ENCODE results near the gene GRM7.

The GRM7 gene

GRCh38 chr3:7263347-7264195 is 402.7 kb downstream of the GRM7 start:
- Histone ChIP-seq H3K27me3 (replicated peaks; ENCODE audit: insufficient read depth, low read length) (no peaks in the 10 kb centered on the region), H3F3A (ENCODE audit: insufficient read depth, low read length) (no peaks in the 10 kb centered on the region), H3K4me2 (ENCODE audit: low read depth, low read length) (no peak overlapping the region), H3K9me2 (replicated peaks; ENCODE audit: insufficient read depth, low read length) (no peaks in the 10 kb centered on the region), H4K20me1 (ENCODE audit: insufficient read depth, low read length) (no peaks in the 10 kb centered on the region), H3K9me3 (replicated peaks; ENCODE audit: insufficient read depth, low read length) (no peaks in the 10 kb centered on the region), H2AFZ (ENCODE audit: low read length) (no peak overlapping the region), H3K9ac (ENCODE audit: low read length) (no peak overlapping the region), H3K79me2 (ENCODE audit: low read length) (no peaks in the 10 kb centered on the region), H3K27ac (ENCODE audit: low read length) (no peak overlapping the region), H3K36me3 (replicated peaks; ENCODE audit: insufficient read depth, low read length) (no peaks in the 10 kb centered on the region), H3K4me1 (ENCODE audit: low read length) (no peaks in the 10 kb centered on the region), H3K4me3 (ENCODE audit: low read length) (no peak overlapping the region)
- DNase-seq, result no peak
- TF ChIP-seq EZH2 (optimal IDR thresholded peaks at IDR 0.05; ENCODE audit: low read depth, low read length) (no peak), EZH2phosphoT487 (IDR thresholded peaks at IDR 0.05; ENCODE audit: low read length) (no peak)
- TF ChIP-seq, protein P1, sequence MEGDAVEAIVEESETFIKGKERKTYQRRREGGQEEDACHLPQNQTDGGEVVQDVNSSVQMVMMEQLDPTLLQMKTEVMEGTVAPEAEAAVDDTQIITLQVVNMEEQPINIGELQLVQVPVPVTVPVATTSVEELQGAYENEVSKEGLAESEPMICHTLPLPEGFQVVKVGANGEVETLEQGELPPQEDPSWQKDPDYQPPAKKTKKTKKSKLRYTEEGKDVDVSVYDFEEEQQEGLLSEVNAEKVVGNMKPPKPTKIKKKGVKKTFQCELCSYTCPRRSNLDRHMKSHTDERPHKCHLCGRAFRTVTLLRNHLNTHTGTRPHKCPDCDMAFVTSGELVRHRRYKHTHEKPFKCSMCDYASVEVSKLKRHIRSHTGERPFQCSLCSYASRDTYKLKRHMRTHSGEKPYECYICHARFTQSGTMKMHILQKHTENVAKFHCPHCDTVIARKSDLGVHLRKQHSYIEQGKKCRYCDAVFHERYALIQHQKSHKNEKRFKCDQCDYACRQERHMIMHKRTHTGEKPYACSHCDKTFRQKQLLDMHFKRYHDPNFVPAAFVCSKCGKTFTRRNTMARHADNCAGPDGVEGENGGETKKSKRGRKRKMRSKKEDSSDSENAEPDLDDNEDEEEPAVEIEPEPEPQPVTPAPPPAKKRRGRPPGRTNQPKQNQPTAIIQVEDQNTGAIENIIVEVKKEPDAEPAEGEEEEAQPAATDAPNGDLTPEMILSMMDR (IDR thresholded peaks at IDR 0.05; ENCODE audit: low read length), result no peak

- H3K4me2 ChIP-seq (ENCODE audit: low read depth, low read length), result no peak overlapping the region
- H3F3A ChIP-seq (ENCODE audit: insufficient read depth, low read length), result no peaks in the 10 kb centered on the region
- no peaks in the 10 kb centered on the region for H3K79me2 ChIP-seq (ENCODE audit: low read length)
- no peaks in the 10 kb centered on the region for H3K9me2 ChIP-seq (replicated peaks; ENCODE audit: insufficient read depth, low read length)
- DNase-seq, result no peak
- no peak overlapping the region for H2AFZ ChIP-seq (ENCODE audit: low read length)
- H3K27ac ChIP-seq (ENCODE audit: low read length), result no peak overlapping the region
- H4K20me1 ChIP-seq (ENCODE audit: insufficient read depth, low read length), result no peaks in the 10 kb centered on the region
- H3K9ac ChIP-seq (ENCODE audit: low read length), result no peak overlapping the region
- no peaks in the 10 kb centered on the region for H3K4me1 ChIP-seq (ENCODE audit: low read length)
- no peak for TF ChIP-seq EZH2phosphoT487 (IDR thresholded peaks at IDR 0.05; ENCODE audit: low read length)
- TF ChIP-seq, protein P1 (IDR thresholded peaks at IDR 0.05; ENCODE audit: low read length), result no peak
- H3K4me3 ChIP-seq (ENCODE audit: low read length), result no peak overlapping the region
- no peaks in the 10 kb centered on the region for H3K27me3 ChIP-seq (replicated peaks; ENCODE audit: insufficient read depth, low read length)
- no peaks in the 10 kb centered on the region for H3K36me3 ChIP-seq (replicated peaks; ENCODE audit: insufficient read depth, low read length)
- H3K9me3 ChIP-seq (replicated peaks; ENCODE audit: insufficient read depth, low read length), result no peaks in the 10 kb centered on the region
Measured at GRCh38 chr3:7264196-7264526, 403.2 kb downstream of the GRM7 start.

GRCh38 chr3:7265736-7266135 is 404.8 kb downstream of the GRM7 start:
- no peak overlapping the region for H3K4me2 ChIP-seq (ENCODE audit: low read depth, low read length)
- TF ChIP-seq EZH2 (optimal IDR thresholded peaks at IDR 0.05; ENCODE audit: low read depth, low read length), result no peak
- no peak for TF ChIP-seq EZH2phosphoT487 (IDR thresholded peaks at IDR 0.05; ENCODE audit: low read length)
- TF ChIP-seq, protein P1 (IDR thresholded peaks at IDR 0.05; ENCODE audit: low read length), result no peak
- H3K9me2 ChIP-seq (replicated peaks; ENCODE audit: insufficient read depth, low read length), result no peaks in the 10 kb centered on the region
- no peak overlapping the region for H3K27ac ChIP-seq (ENCODE audit: low read length)
- H3K4me1 ChIP-seq (ENCODE audit: low read length), result no peaks in the 10 kb centered on the region
- H3K4me3 ChIP-seq (ENCODE audit: low read length), result no peak overlapping the region
- H3K79me2 ChIP-seq (ENCODE audit: low read length), result no peaks in the 10 kb centered on the region
- no peaks in the 10 kb centered on the region for H3K36me3 ChIP-seq (replicated peaks; ENCODE audit: insufficient read depth, low read length)
- no peaks in the 10 kb centered on the region for H3F3A ChIP-seq (ENCODE audit: insufficient read depth, low read length)
- DNase-seq, result no peak
- no peaks in the 10 kb centered on the region for H4K20me1 ChIP-seq (ENCODE audit: insufficient read depth, low read length)
- no peak overlapping the region for H3K9ac ChIP-seq (ENCODE audit: low read length)
- no peak overlapping the region for H2AFZ ChIP-seq (ENCODE audit: low read length)
- no peaks in the 10 kb centered on the region for H3K27me3 ChIP-seq (replicated peaks; ENCODE audit: insufficient read depth, low read length)
- H3K9me3 ChIP-seq (replicated peaks; ENCODE audit: insufficient read depth, low read length), result no peaks in the 10 kb centered on the region
